Endothelial cell (in vitro differentiated cells): ENCODE data around the gene PARP4. TPM values are rescaled to one million over a fixed set of nuclear protein-coding genes. Genes with fewer than 3 reads are reported as not detected.
"Not testable (repeated sequence)": the region's sequence is repeated elsewhere in the genome, so short reads cannot be mapped to it uniquely, and the experiment has no call there.

Source experiments
- DNase-seq: peaks from one replicate; pipeline ENCODE4 v3.0.0; 2021; ENCODE audit warnings: low spot score
- H3K27ac Mint-ChIP-seq: one replicate; pipeline ENCODE4 v1.8.0; 2021; ENCODE audit warnings: mixed read lengths, inconsistent platforms; ENCODE audit not compliant: unreplicated experiment
- H3K27me3 Mint-ChIP-seq: one replicate; pipeline ENCODE4 v1.8.0; 2021; ENCODE audit warnings: mild to moderate bottlenecking, moderate library complexity, mixed read lengths, inconsistent platforms; ENCODE audit not compliant: unreplicated experiment
- H3K36me3 Mint-ChIP-seq: one replicate; pipeline ENCODE4 v1.8.0; 2021; ENCODE audit warnings: mild to moderate bottlenecking, low read depth, mixed read lengths, inconsistent platforms; ENCODE audit not compliant: unreplicated experiment
- H3K4me1 Mint-ChIP-seq: one replicate; pipeline ENCODE4 v1.8.0; 2021; ENCODE audit warnings: mild to moderate bottlenecking, mixed read lengths, inconsistent platforms; ENCODE audit not compliant: unreplicated experiment
- H3K4me3 Mint-ChIP-seq: one replicate; pipeline ENCODE4 v1.8.0; 2021; ENCODE audit warnings: mild to moderate bottlenecking, mixed read lengths, inconsistent platforms; ENCODE audit not compliant: unreplicated experiment
- H3K9me3 Mint-ChIP-seq: one replicate; pipeline ENCODE4 v1.8.0; 2021; ENCODE audit warnings: mixed read lengths, inconsistent platforms; ENCODE audit not compliant: unreplicated experiment
- total RNA-seq: library from RNA; stranded (reverse); fragmentation: NEBNext Ultra II Directional; extraction: Animal tissue kit (Norgen Biotek cat#: 25700); gene quantifications from one replicate; pipeline ENCODE4 v1.2.1, GENCODE V29; 2021; ENCODE audit not compliant: unreplicated experiment
- TF ChIP-seq, protein P1 (sequence below): fragments of 200-600 bp; sonication (generic); IDR thresholded peaks from one replicate; pipeline ENCODE4 v1.5.0; 2021; ENCODE audit warnings: antibody characterized with exemption; ENCODE audit not compliant: unreplicated experiment

The PARP4 gene
- total RNA-seq, 1 donor from 2014 or later: 31.8 TPM

DNA sequence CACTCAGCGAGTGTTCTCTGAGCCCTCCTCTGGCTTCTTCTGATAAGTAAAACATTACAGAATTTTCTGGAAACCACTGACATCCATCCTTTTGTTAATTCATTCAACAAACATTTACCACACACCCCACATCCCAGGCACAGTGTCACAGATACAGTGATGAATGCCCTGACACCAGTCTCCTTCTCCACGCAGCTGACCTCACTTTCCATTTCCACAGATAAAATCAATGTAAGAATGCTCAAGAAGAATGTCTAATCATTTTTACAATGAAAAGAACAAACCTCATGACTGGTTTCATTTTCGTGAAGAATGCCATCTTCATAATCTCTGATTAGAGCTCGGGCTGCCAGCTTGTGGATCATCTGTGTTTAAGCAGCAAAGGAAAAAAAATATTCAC is 69.2 kb downstream of the PARP4 start:
- H3K27ac Mint-ChIP-seq: no peak overlapping the region
- peaks cover 8% of the 10 kb centered on the region for H3K36me3 Mint-ChIP-seq
- H3K4me3 Mint-ChIP-seq: no peak overlapping the region
- TF ChIP-seq, protein P1, sequence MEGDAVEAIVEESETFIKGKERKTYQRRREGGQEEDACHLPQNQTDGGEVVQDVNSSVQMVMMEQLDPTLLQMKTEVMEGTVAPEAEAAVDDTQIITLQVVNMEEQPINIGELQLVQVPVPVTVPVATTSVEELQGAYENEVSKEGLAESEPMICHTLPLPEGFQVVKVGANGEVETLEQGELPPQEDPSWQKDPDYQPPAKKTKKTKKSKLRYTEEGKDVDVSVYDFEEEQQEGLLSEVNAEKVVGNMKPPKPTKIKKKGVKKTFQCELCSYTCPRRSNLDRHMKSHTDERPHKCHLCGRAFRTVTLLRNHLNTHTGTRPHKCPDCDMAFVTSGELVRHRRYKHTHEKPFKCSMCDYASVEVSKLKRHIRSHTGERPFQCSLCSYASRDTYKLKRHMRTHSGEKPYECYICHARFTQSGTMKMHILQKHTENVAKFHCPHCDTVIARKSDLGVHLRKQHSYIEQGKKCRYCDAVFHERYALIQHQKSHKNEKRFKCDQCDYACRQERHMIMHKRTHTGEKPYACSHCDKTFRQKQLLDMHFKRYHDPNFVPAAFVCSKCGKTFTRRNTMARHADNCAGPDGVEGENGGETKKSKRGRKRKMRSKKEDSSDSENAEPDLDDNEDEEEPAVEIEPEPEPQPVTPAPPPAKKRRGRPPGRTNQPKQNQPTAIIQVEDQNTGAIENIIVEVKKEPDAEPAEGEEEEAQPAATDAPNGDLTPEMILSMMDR: no peak
- H3K27me3 Mint-ChIP-seq: no peaks in the 10 kb centered on the region
- DNase-seq: no peak
- H3K9me3 Mint-ChIP-seq: no peaks in the 10 kb centered on the region
- H3K4me1 Mint-ChIP-seq: peaks cover 5% of the 10 kb centered on the region

DNA sequence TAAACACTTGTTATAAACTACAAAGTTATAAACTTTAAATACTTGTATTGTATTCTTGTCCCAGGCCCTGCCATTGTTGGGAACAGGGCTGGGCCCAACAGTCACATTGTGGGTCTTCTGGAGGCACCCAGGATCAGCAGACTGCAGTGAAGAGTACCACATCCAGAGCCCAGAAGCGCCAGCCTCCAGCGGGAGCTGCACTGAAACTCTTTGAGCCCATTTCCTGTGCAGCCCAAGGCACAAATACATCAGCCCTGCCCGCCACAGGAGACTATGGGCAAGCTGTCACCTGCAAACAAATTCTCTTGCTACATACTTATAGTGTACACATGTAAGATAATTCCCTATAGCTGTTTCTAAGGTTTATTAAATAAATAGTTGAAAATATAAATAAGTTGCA is 86.5 kb downstream of the PARP4 start:
- DNase-seq, H3K27me3 Mint-ChIP-seq, H3K4me3 Mint-ChIP-seq, H3K9me3 Mint-ChIP-seq, H3K27ac Mint-ChIP-seq, H3K4me1 Mint-ChIP-seq: not testable (repeated sequence)
- peaks cover 24% of the 10 kb centered on the region for H3K36me3 Mint-ChIP-seq

GRCh38 chr13:24419668-24420067 is 92.9 kb downstream of the PARP4 start:
- H3K4me1 Mint-ChIP-seq, H3K27ac Mint-ChIP-seq, H3K9me3 Mint-ChIP-seq, H3K27me3 Mint-ChIP-seq, DNase-seq: not testable (repeated sequence)
- H3K4me3 Mint-ChIP-seq: peak overlapping the region; percentile 80
- peaks cover 25% of the 10 kb centered on the region for H3K36me3 Mint-ChIP-seq

- Mint-ChIP-seq H3K36me3 (no peaks in the 10 kb centered on the region), H3K27ac (no peak overlapping the region), H3K27me3 (no peaks in the 10 kb centered on the region), H3K4me3 (no peak overlapping the region), H3K4me1 (no peaks in the 10 kb centered on the region), H3K9me3 (no peaks in the 10 kb centered on the region)
- DNase-seq: no peak
- TF ChIP-seq, protein P1: no peak
Measured at GRCh38 chr13:24407844-24408243, 104.7 kb downstream of the PARP4 start.

- no peak for DNase-seq
- TF ChIP-seq, protein P1: no peak
- no peaks in the 10 kb centered on the region for H3K27me3 Mint-ChIP-seq
- H3K36me3 Mint-ChIP-seq: no peaks in the 10 kb centered on the region
- no peak overlapping the region for H3K4me3 Mint-ChIP-seq
- H3K4me1 Mint-ChIP-seq: no peaks in the 10 kb centered on the region
- H3K27ac Mint-ChIP-seq: no peak overlapping the region
- no peaks in the 10 kb centered on the region for H3K9me3 Mint-ChIP-seq
Measured at GRCh38 chr13:24406524-24406923, 106.1 kb downstream of the PARP4 start.

DNA sequence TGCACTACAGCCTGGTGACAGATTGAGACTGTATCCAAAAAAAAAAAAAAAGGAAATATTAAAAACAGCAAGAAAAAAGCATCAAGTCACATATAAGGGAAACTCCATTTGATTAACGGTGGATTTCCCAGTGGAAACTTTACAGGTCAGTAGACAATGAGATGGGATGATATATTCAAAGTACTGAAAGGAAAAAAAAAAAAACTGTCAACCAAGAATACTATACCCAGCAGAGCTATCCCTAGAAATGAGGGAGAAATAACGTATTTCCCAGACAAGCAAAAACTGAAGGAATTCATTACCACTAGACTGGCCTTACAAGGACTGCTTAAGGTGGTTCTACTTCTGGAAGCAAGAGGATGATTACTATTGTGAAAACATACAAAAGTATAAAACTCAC is 115.8 kb downstream of the PARP4 start:
- no peak for DNase-seq
- Mint-ChIP-seq H3K36me3 (peaks cover 10% of the 10 kb centered on the region), H3K27me3 (peaks cover 9% of the 10 kb centered on the region), H3K9me3 (no peaks in the 10 kb centered on the region), H3K4me1 (no peaks in the 10 kb centered on the region), H3K4me3 (no peak overlapping the region), H3K27ac (no peak overlapping the region)
- TF ChIP-seq, protein P1: no peak
